ENCODE measurements around the gene OCA2. TPM values are rescaled to one million over a fixed set of nuclear protein-coding genes. Genes with fewer than 3 reads are reported as not detected.

OCA2 gene
- total RNA-seq, 1 experiment from 2014 or later: 0.31 TPM

DNA sequence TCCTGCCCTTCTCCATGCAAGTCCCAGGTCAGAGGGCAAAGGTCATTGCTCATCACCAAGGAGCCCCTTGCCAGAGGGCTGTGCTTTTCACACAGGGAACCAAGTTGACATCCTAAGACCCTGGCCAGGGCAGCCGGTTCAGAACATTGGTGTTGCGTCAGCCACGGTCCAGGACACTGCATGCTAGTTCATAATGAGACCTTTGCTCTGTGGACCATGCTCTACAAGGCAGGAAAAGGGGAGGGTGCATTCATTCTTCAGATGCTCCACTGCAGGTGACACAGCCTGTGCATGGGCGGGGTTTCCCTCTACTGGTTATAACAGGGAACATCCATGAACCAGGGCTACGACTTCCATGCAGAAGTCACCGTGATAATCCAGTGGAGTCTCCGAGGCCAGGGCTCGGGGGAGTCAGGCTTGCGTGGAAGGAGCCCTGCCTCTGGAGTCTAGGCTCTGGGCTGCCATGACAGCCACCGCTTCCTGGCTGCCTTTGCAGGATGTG lies 81.6 kb downstream of the OCA2 start:
- Mint-ChIP-seq H3K4me1 (peaks cover 14 to 32% of the 10 kb centered on the region in 2 experiments), H3K27me3 (ENCODE audit: low read depth) (peaks cover 3% of the 10 kb centered on the region), H3K27ac (no peak overlapping the region), H3K4me3 (no peak overlapping the region), H3K9me3 (no peaks in the 10 kb centered on the region), H3K36me3 (ENCODE audit: insufficient read depth in 1 of 3, low read depth in 3 of 3) (no peaks in the 10 kb centered on the region)
- H3K23me2 ChIP-seq (ENCODE audit: insufficient read length, low read depth, low read length, poor library complexity, severe bottlenecking): no peaks in the 10 kb centered on the region
- H3K4ac ChIP-seq (ENCODE audit: low read depth, low read length): no peak overlapping the region
- H3K79me2 ChIP-seq (ENCODE audit: insufficient read depth, low read length): no peaks in the 10 kb centered on the region
- no peak overlapping the region for H4K5ac ChIP-seq (ENCODE audit: insufficient read length, low read depth, low read length)
- no peak overlapping the region for H4K91ac ChIP-seq (ENCODE audit: insufficient read length, low read depth, low read length)
- H3K9me3 ChIP-seq (ENCODE audit: control insufficient read depth, low read depth, low read length): no peaks in the 10 kb centered on the region
- H3K27me3 ChIP-seq (ENCODE audit: insufficient read depth, low read length): no peaks in the 10 kb centered on the region
- no peaks in the 10 kb centered on the region for H4K20me1 ChIP-seq (ENCODE audit: control insufficient read depth, insufficient read depth, insufficient read length)
- H3K27ac ChIP-seq (ENCODE audit: insufficient read length, low read depth, low read length): no peak overlapping the region
- no peak overlapping the region for H3K23ac ChIP-seq (ENCODE audit: insufficient read length, low read depth, low read length)
- no CpG with 5 or more reads among the region's 10 CpGs for WGBS (ENCODE audit: extremely low coverage, insufficient read length, low lambda C conversion rate)
- H2BK15ac ChIP-seq (ENCODE audit: low read depth, low read length): no peak overlapping the region
- H2BK20ac ChIP-seq (ENCODE audit: low read depth, low read length, poor library complexity, severe bottlenecking): no peak overlapping the region
- no peak overlapping the region; the same call in 1 of the 2 replicates for H3K14ac ChIP-seq (ENCODE audit: insufficient read depth, low read length)
- H3K79me1 ChIP-seq (ENCODE audit: insufficient read depth, low read depth, low read length, poor library complexity, severe bottlenecking): no peaks in the 10 kb centered on the region
- no peak overlapping the region for H2BK120ac ChIP-seq (ENCODE audit: low read depth, low read length, poor library complexity, severe bottlenecking)
- H2BK5ac ChIP-seq (ENCODE audit: insufficient read length, low read length): no peak overlapping the region
- no peak overlapping the region for H2BK12ac ChIP-seq (ENCODE audit: insufficient read length, low read depth, low read length)
- no peak overlapping the region for H2AK5ac ChIP-seq (ENCODE audit: insufficient read length, low read length)
- no peak overlapping the region for H3K4me2 ChIP-seq (ENCODE audit: insufficient read depth, insufficient read length, low read length)
- no peak overlapping the region for H2AFZ ChIP-seq (ENCODE audit: low read length)
- no peak overlapping the region for H4K8ac ChIP-seq (replicated peaks; ENCODE audit: insufficient read length, low read depth, low read length)
- H3K56ac ChIP-seq (ENCODE audit: insufficient read length, low read depth, low read length): no peak overlapping the region
- DNase-seq: no peak
- TF ChIP-seq, protein P1, sequence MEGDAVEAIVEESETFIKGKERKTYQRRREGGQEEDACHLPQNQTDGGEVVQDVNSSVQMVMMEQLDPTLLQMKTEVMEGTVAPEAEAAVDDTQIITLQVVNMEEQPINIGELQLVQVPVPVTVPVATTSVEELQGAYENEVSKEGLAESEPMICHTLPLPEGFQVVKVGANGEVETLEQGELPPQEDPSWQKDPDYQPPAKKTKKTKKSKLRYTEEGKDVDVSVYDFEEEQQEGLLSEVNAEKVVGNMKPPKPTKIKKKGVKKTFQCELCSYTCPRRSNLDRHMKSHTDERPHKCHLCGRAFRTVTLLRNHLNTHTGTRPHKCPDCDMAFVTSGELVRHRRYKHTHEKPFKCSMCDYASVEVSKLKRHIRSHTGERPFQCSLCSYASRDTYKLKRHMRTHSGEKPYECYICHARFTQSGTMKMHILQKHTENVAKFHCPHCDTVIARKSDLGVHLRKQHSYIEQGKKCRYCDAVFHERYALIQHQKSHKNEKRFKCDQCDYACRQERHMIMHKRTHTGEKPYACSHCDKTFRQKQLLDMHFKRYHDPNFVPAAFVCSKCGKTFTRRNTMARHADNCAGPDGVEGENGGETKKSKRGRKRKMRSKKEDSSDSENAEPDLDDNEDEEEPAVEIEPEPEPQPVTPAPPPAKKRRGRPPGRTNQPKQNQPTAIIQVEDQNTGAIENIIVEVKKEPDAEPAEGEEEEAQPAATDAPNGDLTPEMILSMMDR (conservative IDR thresholded peaks at IDR 0.05): peak; percentile 45
- no peak overlapping the region for H3K9ac ChIP-seq (ENCODE audit: extremely low read depth, insufficient read length, low read length)
- H3K18ac ChIP-seq (ENCODE audit: insufficient read length, low read depth, low read length): no peak overlapping the region
- H3K4me1 ChIP-seq (ENCODE audit: insufficient read depth, low read length): no peaks in the 10 kb centered on the region
- H3T11ph ChIP-seq (ENCODE audit: low read length): no peak overlapping the region

All from H9 (cell line).